ENCODE results near the gene RAD21L1.

DNA sequence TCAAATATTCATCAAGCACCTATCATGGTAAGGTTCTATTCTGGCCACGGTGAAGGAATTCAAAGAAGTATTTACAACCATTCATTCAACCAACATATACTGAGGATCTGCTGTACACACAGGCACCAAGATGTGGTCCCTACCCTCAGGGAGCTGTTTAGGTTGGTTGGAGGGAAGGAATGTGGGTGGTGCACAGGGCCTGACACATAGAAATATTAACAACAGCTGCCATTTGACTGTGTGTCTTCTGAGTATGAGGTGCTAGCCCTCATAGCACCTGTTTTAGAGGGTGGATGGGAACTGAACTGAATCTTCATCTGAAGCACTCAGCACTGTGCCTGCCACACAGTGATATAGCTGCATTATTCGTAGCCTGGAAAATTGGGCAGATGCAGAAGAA lies 47.5 kb downstream of the RAD21L1 start:
- TF ChIP-seq, protein P1, sequence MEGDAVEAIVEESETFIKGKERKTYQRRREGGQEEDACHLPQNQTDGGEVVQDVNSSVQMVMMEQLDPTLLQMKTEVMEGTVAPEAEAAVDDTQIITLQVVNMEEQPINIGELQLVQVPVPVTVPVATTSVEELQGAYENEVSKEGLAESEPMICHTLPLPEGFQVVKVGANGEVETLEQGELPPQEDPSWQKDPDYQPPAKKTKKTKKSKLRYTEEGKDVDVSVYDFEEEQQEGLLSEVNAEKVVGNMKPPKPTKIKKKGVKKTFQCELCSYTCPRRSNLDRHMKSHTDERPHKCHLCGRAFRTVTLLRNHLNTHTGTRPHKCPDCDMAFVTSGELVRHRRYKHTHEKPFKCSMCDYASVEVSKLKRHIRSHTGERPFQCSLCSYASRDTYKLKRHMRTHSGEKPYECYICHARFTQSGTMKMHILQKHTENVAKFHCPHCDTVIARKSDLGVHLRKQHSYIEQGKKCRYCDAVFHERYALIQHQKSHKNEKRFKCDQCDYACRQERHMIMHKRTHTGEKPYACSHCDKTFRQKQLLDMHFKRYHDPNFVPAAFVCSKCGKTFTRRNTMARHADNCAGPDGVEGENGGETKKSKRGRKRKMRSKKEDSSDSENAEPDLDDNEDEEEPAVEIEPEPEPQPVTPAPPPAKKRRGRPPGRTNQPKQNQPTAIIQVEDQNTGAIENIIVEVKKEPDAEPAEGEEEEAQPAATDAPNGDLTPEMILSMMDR (IDR thresholded peaks at IDR 0.05; ENCODE audit: low read depth, low read length, missing input control), result no peak
- TF ChIP-seq, protein P2, sequence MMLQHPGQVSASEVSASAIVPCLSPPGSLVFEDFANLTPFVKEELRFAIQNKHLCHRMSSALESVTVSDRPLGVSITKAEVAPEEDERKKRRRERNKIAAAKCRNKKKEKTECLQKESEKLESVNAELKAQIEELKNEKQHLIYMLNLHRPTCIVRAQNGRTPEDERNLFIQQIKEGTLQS (IDR thresholded peaks at IDR 0.05), result no peak
- TF ChIP-seq RXRA (IDR thresholded peaks at IDR 0.05) (no peak), YY1 (IDR thresholded peaks at IDR 0.05) (no peak)

Measured in liver (tissue), 3 donors.